Pons (tissue), 1 donor: ENCODE results near the gene AMN1.
"Not testable (repeated sequence)": the region's sequence is repeated elsewhere in the genome, so short reads cannot be mapped to it uniquely, and the experiment has no call there.

Source experiments
- DNase-seq: peaks from one replicate; pipeline ENCODE4 v3.0.0-alpha.2; 2016; ENCODE audit warnings: low spot score

AMN1 gene

DNA sequence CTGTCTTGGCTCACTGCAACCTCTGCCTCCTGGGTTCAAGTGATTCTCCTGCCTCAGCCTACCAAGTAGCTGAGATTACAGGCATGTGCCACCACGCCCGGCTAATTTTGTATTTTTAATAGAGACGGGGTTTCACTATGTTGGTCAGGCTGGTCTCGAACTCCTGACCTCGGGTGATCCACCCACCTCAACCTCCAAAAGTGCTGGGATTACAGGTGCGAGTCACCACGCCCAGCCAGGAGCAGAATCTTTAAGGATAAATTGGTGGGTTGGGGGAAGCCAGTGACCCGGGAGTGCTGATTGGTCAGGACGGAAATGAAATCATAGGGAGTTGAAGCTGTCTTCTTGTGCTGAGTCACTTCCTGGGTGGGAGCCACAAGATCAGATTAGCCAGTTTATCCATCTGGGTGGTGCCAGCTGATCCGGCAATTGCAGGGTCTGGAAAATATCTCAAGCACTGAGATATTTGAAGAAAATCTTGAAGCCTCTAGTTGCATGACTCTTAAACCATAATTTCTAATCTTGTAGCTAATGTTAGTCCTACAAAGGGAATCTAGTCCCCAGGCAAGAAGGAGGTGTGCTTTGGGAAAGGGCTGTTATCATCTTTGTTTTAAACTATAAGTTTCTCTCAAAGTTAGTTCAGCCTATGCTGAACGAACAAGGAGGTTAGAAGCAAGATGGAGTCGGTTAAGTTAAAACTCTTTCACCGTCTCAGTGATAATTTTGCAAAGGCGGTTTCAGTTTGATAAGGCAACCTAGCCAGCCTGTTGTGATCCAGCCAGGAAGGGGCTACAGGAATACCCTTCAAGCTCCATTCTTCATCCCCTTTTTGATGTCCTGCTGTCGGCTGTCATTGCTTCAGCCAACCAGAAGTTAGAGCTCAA is 5.0 kb upstream of the AMN1 start:
- not testable (repeated sequence) for DNase-seq

DNA sequence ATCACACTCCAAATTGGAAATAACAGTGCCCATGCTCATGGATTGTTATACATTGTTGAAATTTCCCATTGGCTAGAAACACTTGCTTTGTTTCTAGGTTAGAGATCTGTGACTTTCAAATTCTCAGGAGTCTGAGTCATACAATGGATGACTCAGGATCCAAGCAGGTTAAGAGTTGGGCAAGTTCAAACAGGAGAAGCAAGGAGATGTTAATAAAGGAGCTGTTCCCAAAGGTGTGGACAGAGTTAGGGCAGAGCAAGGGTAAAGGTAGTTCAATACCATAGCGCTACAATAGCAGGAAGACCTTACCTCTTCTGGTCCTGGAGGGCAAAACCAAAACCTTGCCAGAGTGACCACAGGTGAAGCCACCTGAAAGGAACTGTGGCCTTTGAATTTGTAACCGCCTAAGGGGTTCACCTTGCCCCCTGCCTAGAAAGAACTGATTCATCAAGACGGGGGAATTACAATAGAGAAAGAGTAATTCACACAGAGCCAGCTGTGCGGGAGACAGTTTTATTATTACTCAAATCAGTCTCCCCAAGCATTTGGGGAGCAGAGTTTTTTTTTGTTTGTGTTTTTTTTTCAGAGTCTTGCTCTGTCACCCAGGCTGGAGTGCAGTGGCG is 4.2 kb upstream of the AMN1 start:
- DNase-seq, result no peak

DNA sequence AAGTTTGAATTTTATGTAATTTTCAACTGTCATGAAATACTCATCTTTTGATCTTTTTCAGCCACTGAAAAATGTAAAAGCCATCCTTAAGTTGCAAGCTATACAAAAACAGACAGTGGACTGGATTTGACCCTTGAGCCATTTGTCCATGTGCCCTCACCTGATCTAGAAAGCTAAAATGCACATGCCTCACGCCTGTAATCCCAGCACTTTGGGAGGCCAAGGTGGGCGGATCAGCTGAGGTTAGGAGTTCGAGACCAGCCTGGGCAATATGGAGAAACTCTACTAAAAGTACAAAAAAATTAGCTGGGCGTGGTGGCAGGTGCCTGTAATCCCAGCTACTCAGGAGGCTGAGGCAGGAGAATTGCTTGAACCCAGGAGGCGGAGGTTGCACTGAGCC is 2.4 kb upstream of the AMN1 start:
- not testable (repeated sequence) for DNase-seq

DNA sequence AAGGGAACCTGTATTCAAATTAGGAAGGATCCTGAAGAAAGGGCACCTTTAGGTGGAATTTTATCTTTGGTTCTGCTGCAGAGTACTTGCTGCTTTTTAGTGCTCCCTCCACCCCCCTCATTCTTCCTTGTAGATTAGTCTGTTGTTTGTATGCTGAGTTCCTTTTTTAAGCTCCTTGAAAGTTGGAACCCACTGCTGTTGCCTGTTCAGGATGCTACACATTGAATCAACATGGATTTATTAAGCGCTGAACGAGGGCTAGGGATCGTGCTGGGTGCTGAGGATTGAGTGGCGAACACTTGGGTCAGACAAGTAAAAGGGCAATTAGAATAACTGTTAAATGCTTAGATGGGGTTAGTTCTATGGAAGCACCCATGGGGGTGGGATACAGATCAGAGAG is 884 bp upstream of the AMN1 start:
- DNase-seq, result no peak

DNA sequence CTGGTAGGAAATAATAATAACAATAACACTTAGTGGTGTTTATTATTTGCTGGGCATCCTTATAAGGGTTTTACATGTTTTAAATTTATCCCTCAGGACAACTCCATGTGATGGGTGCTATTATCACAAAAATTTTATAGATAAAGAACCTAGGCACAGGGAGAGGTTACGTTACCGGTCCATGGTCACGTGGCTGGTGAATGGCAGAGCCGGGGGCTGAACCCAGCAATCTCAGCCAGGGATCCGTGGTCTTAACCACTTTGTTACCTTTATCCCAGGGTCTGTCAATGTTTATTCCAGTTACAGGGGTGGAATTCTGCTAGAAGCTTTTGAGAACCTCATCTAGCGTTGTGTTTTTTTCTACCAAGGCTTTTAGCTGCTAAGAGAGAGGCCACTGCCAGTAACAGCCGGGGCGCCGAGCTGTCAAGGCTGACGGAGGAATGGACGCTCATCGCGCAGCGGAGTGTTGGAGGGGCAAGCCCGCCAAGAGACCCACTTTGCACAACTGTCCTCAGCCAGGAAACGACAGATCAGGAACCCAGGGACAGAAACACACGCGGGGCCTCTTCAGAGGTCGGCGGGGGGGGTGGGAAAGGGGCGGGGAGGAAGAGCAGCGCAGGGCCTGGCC is 418 bp downstream of the AMN1 start:
- DNase-seq, result peak; percentile 61

DNA sequence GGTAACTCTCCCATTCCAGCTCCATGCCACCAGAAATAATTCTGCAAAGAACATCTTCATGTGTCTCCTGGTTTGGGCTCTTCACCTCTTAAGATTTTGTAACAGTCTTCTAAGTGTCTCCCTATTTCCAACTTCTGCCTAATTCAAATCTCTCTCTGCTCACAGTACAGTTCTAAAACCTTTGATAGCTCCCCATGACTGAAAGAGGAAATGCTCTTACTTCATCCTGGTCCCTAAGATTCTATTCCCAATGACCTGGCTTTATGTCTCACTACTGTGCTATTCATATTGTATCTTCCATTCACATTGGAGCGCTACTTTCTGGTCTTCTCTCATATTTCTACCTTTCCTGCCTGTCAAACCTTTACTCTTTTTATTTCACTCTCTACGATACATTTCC is 1.6 kb downstream of the AMN1 start:
- no peak for DNase-seq

DNA sequence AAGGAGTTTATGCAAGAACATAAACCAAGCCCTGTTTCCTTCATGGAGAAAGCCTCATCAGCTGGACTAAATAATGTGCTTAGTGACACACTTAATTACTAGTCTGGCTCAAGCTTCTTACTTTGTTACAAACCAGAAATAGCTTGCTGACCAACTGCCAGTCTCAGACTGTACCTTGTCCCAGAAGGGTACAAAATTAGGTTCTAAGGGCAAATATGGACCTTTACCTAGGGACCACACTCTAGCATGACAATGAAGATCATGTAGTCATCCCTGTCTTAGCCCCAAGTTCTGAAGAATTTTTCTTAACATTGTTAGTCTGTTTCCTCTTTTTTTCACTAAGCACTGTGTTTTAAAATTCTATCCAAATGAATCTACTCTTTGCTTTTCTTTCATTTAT is 2.2 kb downstream of the AMN1 start:
- DNase-seq, result no peak

DNA sequence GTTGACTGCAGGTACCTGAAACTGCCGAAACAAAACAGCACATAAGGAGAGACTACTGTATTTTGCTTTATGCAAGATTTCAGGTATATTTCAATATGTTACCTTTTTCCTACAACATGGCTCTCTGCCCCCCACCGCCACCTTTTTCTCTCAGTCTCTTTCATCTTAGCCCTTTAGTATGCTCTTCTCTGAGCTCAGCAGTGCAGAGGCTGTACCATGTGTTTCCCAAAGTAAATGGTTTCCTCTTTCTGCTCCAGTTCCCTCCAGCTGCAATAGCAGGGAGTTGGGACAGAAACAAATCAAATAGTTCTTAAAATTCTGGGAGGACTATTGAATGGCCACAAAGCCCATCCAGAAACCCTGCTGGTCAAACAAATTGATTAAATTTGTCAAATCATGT is 4.3 kb downstream of the AMN1 start:
- no peak for DNase-seq

DNA sequence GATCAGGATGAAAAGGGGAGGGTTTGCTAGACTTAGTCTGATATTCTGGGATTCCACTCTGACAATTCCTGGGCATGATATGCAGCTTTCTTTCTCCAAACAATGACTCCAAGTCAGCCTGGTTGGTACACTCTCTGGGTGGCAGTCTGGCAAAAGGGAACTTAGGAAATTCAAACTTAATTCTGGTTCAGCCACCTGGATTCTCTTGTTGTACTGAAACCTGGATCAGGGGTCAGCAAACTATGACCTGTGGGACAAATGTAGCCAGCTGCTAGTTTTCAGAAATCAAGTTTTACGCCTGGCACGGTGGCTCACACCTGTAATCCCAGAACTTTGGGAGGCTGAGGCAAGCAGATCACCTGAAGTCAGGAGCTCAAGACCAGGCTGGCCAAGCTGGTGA is 6.2 kb downstream of the AMN1 start:
- no peak for DNase-seq

DNA sequence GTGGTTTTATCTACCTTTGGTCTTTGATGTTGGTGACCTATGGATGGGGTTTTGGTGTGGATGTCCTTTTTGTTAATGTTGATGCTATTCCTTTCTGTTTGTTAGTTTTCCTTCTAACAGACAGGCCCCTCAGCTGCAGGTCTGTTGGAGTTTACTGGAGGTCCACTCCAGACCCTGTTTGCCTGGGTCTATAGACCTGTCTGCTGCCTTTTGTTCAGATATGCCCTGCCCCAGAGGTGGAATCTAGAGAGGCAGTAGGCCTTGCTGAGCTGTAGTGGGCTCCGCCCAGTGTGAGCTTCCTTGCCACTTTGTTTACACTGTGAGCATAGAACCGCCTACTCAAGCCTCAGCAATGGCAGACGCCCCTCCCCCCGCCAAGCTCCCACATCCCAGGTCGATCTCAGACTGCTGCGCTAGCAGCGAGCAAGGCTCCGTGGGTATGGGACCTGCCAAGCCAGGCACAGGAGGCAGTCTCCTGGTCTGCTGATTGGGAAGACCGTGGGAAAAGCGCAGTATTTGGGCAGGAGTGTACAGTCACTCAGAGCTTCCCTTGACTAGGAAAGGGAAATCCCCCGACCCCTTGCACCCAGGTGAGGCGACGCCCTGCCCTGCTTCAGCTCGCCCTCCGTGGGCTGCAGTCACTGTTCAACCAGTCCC is 10.2 kb downstream of the AMN1 start:
- not testable (repeated sequence) for DNase-seq

DNA sequence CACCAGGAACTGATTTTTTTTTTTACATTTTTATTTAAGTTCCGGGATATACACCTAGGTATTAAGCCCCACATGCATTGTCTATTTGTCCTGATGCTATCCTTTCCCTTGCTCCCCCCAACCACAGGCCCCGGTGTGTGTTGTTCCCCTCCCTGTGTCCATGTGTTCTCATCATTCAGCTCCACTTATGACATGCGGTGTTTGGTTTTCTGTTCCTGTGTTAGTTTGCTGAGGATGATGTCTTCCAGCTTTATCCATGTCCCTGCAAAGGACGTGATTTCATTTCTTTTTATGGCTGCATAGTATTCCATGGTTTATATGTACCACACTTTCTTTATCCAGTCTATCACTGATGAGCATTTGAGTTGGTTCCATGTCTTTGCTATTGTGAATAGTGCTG is 11.8 kb downstream of the AMN1 start:
- DNase-seq, result not testable (repeated sequence)

DNA sequence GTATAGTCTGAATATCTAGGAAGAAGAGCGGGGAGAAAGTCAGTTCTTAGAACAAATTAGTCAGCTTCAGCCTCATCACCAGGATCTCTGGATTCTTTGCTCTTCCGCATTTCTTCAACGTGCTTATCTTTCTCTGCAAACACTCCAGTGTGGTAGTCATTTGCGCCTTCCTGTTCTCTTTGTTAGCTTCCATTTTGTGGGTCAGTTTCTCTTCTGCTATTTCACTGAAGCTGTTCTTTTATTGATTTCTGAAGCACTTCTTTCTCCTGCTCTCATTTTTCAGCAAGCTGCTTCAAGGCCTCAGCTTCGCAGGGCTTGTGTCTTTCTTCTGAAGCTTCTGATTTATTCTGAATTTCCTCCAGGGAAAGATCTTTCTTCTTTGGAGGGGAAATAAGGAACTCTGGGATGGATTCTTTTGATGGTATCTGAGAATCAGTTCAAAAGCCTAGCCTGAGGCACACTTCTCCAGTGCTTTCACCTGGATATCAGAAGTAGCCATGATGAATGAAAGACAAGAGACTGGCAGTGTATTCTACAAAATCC is 13.5 kb downstream of the AMN1 start:
- peak; percentile 77 for DNase-seq

DNA sequence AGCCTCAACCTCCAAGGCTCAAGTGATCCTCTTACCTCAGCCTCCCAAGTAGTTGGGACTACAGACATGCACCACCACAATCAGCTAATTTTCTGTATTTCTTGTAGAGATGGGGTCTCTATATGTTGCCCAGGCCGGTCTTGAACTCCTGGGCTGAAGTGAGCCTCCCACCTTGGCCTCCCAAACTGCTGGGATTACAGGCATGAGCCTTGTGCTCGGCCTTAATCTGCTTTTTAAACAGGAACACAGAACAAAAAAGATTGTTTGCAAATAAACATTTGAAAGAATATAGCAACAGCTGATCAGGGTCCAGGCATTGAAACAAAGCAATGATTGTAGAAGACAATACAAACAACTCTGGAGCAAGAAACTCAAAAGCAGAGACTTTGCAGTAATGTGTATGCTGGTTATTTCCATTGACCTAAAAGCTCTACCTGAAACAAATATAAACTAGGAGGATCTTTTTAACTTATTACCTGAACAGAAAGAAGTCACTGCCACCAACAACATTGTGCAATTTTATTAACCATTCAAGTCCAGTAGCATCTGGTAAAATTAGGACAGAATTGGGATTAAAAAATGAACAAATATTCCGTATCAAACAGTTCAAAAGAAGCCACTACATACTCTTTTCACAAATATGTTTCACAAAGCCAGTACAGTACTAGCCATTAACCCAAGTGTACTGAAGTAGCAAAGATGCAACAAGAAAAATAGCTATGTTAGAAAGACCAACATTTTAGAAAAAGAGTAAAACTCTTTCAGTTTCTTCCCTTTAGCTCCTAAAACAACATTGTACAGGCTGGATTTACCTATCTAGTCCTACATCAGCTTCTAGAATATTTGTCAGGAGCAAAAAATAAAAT is 14.2 kb downstream of the AMN1 start:
- DNase-seq, result peak; percentile 46

DNA sequence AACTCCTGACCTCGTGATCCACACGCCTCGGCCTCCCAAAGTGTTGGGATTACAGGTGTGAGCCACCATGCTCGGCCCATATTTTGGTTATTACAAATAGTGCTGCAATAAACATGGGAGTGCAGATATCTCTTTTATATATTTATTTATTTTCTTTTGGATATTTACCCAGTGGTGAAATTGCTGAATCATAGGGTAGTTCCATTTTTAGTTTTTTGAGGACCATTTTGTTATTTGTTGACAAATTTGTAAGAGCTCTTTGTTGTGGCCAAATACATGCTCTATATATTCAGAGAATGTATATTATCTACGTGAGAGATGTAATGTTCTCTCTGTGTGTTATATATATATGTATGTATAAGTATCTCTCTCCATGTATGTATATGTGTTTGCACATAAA is 15.9 kb downstream of the AMN1 start:
- no peak for DNase-seq

DNA sequence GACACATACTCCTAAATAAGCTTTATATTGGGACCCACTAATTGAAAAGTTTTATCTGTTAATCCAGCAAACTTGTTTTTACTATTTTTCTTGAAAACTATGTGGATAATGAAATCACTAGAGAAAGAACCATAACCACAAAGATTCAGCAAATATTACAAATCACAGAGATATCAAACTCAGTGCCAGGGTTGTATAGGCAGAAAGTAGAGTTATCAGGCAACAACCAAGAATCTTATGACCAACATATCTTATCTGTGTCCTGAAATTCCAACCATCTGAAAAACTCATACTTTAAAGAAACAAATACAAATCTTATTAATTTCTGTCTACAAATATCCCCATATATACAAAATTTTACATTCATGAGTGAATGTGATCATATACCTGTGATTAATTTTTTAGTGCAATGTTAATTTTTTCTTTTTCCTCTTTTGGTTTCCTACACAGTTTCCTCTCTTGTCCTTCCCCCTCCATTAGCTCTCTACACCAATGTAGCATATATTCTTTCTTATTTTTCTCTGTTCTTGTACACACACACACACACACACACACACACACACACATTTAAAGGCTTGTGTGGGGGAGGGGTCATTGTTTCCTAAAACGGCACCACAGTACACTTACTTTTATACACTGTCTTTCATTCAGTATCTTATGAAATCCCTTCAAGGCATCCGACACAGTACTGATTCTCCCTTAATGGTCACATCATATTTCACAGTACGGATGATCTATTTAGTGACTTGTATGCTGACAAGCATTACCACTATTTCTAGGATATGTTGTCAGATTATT is 18.6 kb downstream of the AMN1 start:
- DNase-seq, result no peak

DNA sequence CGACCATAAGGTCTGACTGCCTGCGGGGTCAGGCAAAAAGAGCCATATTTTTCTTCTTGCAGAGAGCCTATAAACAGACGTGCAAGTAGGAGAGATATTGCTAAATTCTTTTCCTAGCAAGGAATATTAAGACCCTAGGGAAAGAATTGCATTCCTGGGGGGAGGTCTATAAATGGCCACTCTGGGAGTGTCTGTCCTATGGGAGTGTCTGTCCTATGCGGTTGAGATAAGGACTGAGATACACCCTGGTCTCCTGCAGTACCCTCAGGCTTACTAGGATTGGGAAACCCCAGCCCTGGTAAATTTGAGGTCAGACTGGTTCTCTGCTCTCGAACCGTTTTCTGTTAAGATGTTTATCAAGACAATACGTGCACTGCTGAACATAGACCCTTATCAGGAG is 20.7 kb downstream of the AMN1 start:
- not testable (repeated sequence) for DNase-seq

DNA sequence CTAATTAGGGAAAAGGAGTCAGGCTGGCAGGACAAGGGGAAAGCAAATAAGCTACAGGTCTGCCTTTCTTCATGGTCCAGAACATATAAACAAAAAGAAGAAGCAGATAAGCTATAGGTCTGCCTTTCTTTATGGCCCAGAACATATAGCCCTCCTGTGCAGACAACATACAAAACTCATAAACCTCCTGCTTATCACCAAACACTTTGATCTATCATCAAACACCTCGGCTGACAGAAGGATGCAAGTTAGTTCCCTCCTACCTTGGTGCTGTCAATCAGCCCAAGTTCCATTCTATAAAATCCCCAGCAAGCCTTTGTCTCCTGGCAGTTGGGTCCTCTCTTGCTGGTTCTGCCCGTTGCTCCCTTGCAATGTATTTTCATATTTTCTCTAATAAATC is 23.2 kb downstream of the AMN1 start:
- no peak for DNase-seq

DNA sequence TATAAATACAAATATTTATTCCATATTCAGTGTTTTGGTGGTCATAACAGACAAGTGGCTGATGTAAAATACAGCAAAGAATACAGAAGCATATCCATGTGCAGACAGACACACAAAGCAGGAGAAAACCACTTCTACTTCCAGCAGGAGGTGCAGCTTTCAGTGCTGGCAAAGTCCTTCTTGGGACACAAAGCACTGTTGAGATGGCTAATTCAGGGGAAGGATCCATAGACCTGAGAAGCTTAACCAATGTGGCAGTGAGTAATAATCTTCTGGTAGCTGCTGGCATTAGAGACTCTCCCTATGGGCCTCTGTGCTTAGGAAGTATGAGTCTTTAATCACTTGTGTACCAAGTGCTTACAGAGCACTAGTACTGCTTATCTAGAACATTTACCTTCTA is 26.8 kb downstream of the AMN1 start:
- no peak for DNase-seq

DNA sequence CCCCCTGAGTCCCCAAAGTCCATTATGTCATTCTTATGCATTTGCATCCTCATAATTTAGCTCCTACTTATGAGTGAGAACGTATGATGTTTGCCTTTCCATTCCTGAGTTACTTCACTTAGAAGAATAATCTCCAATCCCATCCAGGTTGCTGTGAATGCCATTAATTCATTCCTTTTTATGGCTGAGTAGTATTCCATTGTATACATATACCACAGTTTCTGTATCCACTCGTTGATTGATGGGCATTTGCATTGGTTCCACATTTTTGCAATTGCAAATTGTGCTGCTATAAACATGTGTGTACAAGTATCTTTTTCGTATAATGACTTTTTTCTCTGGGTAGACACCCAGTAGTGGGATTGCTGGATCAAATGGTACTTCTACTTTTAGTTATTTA is 38.9 kb downstream of the AMN1 start:
- not testable (repeated sequence) for DNase-seq

DNA sequence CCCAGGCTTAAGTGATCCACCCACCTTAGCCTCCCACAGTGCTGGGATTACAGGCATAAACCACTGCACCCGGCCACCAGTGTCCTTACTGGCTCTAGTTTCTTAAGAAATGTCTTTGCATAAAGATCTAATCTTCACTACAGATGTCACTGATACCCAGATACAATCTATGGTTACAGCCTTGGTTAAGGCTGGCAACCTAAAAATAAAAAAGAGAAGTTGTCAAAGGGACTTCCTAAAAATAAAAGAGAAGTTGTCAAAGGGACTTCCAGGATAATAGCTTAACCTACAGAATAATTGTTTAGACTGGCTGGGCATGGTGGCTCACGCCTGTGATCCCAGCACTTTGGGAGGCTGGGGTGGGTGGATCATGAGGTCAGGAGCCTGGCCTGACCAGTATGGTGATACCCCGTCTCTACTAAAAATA is 41.7 kb downstream of the AMN1 start:
- peak; percentile 70 for DNase-seq

DNA sequence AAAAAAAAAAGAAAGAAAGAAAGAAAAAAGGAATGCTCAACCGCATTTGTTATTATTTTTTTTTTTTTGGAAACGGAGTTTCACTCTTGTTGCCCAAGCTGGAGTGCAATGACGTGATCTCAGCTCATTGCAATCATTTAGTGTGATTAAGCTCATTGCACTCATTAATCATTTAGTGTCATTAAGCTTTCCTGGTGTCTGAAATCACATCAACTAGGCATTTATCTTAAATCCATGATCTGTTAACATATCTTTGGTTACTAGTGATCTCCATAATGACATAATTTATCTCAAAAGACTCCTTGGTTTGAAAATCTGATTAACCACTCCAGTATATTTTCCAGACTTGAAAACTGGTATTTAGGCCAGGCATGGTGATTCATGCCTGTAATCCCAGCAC is 43.0 kb downstream of the AMN1 start:
- no peak for DNase-seq
